Neural progenitor cell (in vitro differentiated cells): ENCODE results near the gene ELOVL6.

Experiments used
- EZH2 ChIP-seq: fragments of 200-600 bp; sonication (generic); IDR thresholded peaks from 2 replicates; pipeline ENCODE4 v1.6.1; 2017; ENCODE audit warnings: antibody characterized with exemption, mild to moderate bottlenecking, moderate library complexity
- TF ChIP-seq, protein P1 (sequence below): fragments of 200-600 bp; sonication (generic); IDR thresholded peaks from 2 replicates; pipeline ENCODE4 v1.5.1; 2017; ENCODE audit warnings: antibody characterized with exemption, mild to moderate bottlenecking

DNA sequence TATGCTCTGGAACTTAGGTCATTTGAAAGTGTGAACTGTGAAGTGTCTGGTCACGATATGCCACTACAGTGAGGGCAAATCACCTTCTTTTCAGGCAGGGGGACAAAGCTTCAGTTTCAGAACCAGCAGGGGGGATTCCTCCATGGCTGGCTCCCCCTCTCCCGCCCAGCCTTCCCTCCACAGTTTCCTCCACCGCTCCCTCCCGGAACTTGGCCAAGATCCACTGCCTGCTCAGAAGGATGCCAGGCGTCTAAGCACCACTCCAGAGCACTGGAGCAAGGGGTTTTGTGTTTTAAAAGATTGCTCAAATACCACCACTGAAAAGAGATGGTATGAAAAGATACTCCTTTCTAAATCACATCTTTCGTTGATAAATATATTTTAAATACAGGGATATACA is 126.9 kb downstream of the ELOVL6 start:
- no peak for TF ChIP-seq EZH2
- TF ChIP-seq, protein P1, sequence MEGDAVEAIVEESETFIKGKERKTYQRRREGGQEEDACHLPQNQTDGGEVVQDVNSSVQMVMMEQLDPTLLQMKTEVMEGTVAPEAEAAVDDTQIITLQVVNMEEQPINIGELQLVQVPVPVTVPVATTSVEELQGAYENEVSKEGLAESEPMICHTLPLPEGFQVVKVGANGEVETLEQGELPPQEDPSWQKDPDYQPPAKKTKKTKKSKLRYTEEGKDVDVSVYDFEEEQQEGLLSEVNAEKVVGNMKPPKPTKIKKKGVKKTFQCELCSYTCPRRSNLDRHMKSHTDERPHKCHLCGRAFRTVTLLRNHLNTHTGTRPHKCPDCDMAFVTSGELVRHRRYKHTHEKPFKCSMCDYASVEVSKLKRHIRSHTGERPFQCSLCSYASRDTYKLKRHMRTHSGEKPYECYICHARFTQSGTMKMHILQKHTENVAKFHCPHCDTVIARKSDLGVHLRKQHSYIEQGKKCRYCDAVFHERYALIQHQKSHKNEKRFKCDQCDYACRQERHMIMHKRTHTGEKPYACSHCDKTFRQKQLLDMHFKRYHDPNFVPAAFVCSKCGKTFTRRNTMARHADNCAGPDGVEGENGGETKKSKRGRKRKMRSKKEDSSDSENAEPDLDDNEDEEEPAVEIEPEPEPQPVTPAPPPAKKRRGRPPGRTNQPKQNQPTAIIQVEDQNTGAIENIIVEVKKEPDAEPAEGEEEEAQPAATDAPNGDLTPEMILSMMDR: no peak
